PC-3 (cell line): Measurements from ENCODE around the gene USF2.

Experiments used
- CTCF ChIP-seq: fragments of 300-600 bp; sonication (generic); conservative IDR thresholded peaks from 2 replicates; pipeline ENCODE4 v1.5.1; 2017; ENCODE audit warnings: antibody characterized with exemption, low read depth, mild to moderate bottlenecking, low read length
- EZH2 ChIP-seq: fragments of 300-600 bp; sonication (generic); IDR thresholded peaks from one replicate; pipeline ENCODE4 v1.6.1; 2017; ENCODE audit warnings: antibody characterized with exemption, mild to moderate bottlenecking, low read length; ENCODE audit not compliant: unreplicated experiment
- EZH2phosphoT487 ChIP-seq: fragments of 300-600 bp; sonication (generic); IDR thresholded peaks from 2 replicates; pipeline ENCODE4 v1.6.1; 2018; ENCODE audit warnings: mild to moderate bottlenecking, antibody characterized with exemption, low read length, borderline replicate concordance

- TF ChIP-seq CTCF = no peak
- no peak for TF ChIP-seq EZH2
- no peak for TF ChIP-seq EZH2phosphoT487
Measured at GRCh38 chr19:35292421-35293362, 23.9 kb downstream of the USF2 start.
